HepG2 (cell line): ENCODE data around the gene FHL3. TPM values are rescaled to one million over a fixed set of nuclear protein-coding genes. Genes with fewer than 3 reads are reported as not detected.

Source experiments
- ATAC-seq: fragments of 200-7000 bp; cut with Tn5 transposase; 3 replicates; pipeline ENCODE4 v1.9.1; 2020; ENCODE audit warnings: mild to moderate bottlenecking, moderate library complexity
- BruUV-seq: library from RNA; stranded (reverse); fragments of 400-500 nt; replicated peaks from 2 replicates; lab custom pipeline; 2021; lab: Mats Ljungman, UMichigan
- CTCF ChIA-PET: fragments of 300-600 bp; formaldehyde crosslinking; extraction: SDS; loops from one replicate; lab custom pipeline; 2021; ENCODE audit warnings: low total read pairs, inconsistent platforms, low intra/inter-chr PET ratio; lab: Yijun Ruan, JAX
- POLR2A ChIA-PET: fragments of 350-600 bp; sonication (Branson Sonifier 250); formaldehyde crosslinking; loops from one replicate; lab custom pipeline; 2020; ENCODE audit warnings: antibody characterized with exemption, inconsistent platforms; lab: Yijun Ruan, JAX
- DNase-seq: peaks from one replicate; pipeline ENCODE4 v3.0.0-alpha.2; 2015; ENCODE audit warnings: low spot score
- FAIRE-seq: peaks from 3 replicates; lab custom pipeline; 2011; peaks lifted over from hg19 to GRCh38; lab: Jason Lieb, UNC
- H2AFZ ChIP-seq: one replicate; pipeline ENCODE4 v1.6.1; 2011; ENCODE audit warnings: low read length, inconsistent platforms
- H3K27ac ChIP-seq: fragments of 300-600 bp; 3 replicates; pipeline ENCODE4 v1.8.0; 2011; ENCODE audit warnings: mixed run types, mild to moderate bottlenecking, mixed read lengths, low read length, inconsistent platforms; ENCODE audit not compliant: insufficient read depth; ENCODE audit errors: extremely low read length
- H3K27me3 ChIP-seq, 2 experiments: fragments of 200-600 bp in 1 of 2; 2 replicates in 1 of 2; 3 replicates in 1 of 2; pipeline versions ENCODE4 v1.6.0 to v1.8.0; 2011; ENCODE audit warnings: low read length in 2 of 2, mild to moderate bottlenecking in 2 of 2, moderate library complexity in 2 of 2, inconsistent platforms in 1 of 2; ENCODE audit not compliant: insufficient read depth in 2 of 2, control insufficient read depth in 1 of 2
- H3K36me3 ChIP-seq, 2 experiments: fragments of 200-600 bp in 1 of 2; replicated peaks in 1 of 2; 2 replicates in 1 of 2; 3 replicates in 1 of 2; pipeline versions ENCODE4 v1.5.1 to v1.8.0; 2011; ENCODE audit warnings: low read length in 2 of 2, inconsistent platforms in 1 of 2; ENCODE audit not compliant: insufficient read depth in 2 of 2, control insufficient read depth in 1 of 2
- H3K4me1 ChIP-seq: 2 replicates; pipeline ENCODE4 v1.5.1; 2012; ENCODE audit warnings: low read length, inconsistent platforms; ENCODE audit not compliant: insufficient read depth
- H3K4me2 ChIP-seq: 2 replicates; pipeline ENCODE4 v1.6.0; 2011; ENCODE audit warnings: low read depth, low read length, inconsistent platforms
- H3K4me3 ChIP-seq, 3 experiments: fragments of 200-600 bp in 1 of 3; sonication (generic), shearing (Covaris generic) in 1 of 3; replicated peaks in 1 of 3; 2 replicates each; pipeline ENCODE4 v1.5.1; 2011 to 2016; ENCODE audit warnings: low read length in 3 of 3, inconsistent platforms in 2 of 3, low read depth in 2 of 3, mild to moderate bottlenecking in 2 of 3, control low read depth in 1 of 3, mixed read lengths in 1 of 3; ENCODE audit not compliant: insufficient read depth in 1 of 3
- H3K79me2 ChIP-seq: one replicate; pipeline ENCODE4 v1.6.1; 2011; ENCODE audit warnings: low read length, inconsistent platforms; ENCODE audit not compliant: insufficient read depth
- H3K9ac ChIP-seq: 2 replicates; pipeline ENCODE4 v1.6.0; 2011; ENCODE audit warnings: mild to moderate bottlenecking, low read depth, low read length, inconsistent platforms; ENCODE audit not compliant: insufficient read depth
- H3K9me3 ChIP-seq: 2 replicates; pipeline ENCODE4 v1.5.1; 2012; ENCODE audit warnings: mild to moderate bottlenecking, low read length
- H4K20me1 ChIP-seq: 2 replicates; pipeline ENCODE4 v1.6.0; 2011; ENCODE audit warnings: inconsistent platforms, mild to moderate bottlenecking, low read length, moderate library complexity; ENCODE audit not compliant: insufficient read depth
- EHMT2 ChIP-seq: fragments of 200-600 bp; sonication (generic); IDR thresholded peaks from 2 replicates; pipeline ENCODE4 v1.7.0; 2017; ENCODE audit warnings: antibody characterized with exemption, low read depth, low read length, borderline replicate concordance
- ERF ChIP-seq: IDR thresholded peaks from 2 replicates; pipeline ENCODE4 v1.6.1; 2018; ENCODE audit warnings: missing biosample characterization, missing genetic modification reagents
- GPN1 ChIP-seq: sonication (generic); formaldehyde crosslinking; IDR thresholded peaks from 2 replicates; pipeline ENCODE4 v1.5.1; 2020; ENCODE audit warnings: missing genetic modification reagents, borderline replicate concordance
- ISL2 ChIP-seq: sonication (generic); formaldehyde crosslinking; IDR thresholded peaks from 2 replicates; pipeline ENCODE4 v1.5.0; 2020; ENCODE audit warnings: missing genetic modification reagents
- JUND ChIP-seq: sonication (generic); formaldehyde crosslinking; IDR thresholded peaks from 2 replicates; pipeline ENCODE4 v1.8.0; 2022; ENCODE audit warnings: mild to moderate bottlenecking, missing genetic modification reagents
- MIER2 ChIP-seq: IDR thresholded peaks from 2 replicates; pipeline ENCODE4 v1.6.1; 2016; ENCODE audit warnings: missing biosample characterization, missing genetic modification reagents
- MYPOP ChIP-seq: sonication (generic); formaldehyde crosslinking; IDR thresholded peaks from 2 replicates; pipeline ENCODE4 v1.8.1; 2023; ENCODE audit warnings: mild to moderate bottlenecking, moderate library complexity, missing genetic modification reagents
- PHF5A ChIP-seq: IDR thresholded peaks from one replicate; pipeline ENCODE4 v1.6.1; 2018; ENCODE audit warnings: low read depth, missing genetic modification reagents; ENCODE audit not compliant: unreplicated experiment
- REXO4 ChIP-seq: sonication (generic); formaldehyde crosslinking; IDR thresholded peaks from 2 replicates; pipeline ENCODE4 v1.8.0; 2022; ENCODE audit warnings: missing genetic modification reagents, mild to moderate bottlenecking, borderline replicate concordance
- SKI ChIP-seq: fragments of 450-650 bp; IDR thresholded peaks from one replicate; pipeline ENCODE4 v1.6.1; 2018; ENCODE audit warnings: mild to moderate bottlenecking; ENCODE audit not compliant: partially characterized antibody
- SOX13 ChIP-seq, 3 experiments: fragments of 450-650 bp in 1 of 3; sonication (generic) in 1 of 3; formaldehyde crosslinking in 1 of 3; IDR thresholded peaks in 2 of 3; conservative IDR thresholded peaks in 1 of 3; 2 replicates each; pipeline versions ENCODE4 v1.5.0 to v1.6.1; 2016 to 2020; ENCODE audit warnings: antibody characterized with exemption in 1 of 3, mild to moderate bottlenecking in 1 of 3, missing compliant biosample characterization in 1 of 3, missing genetic modification reagents in 1 of 3, moderate library complexity in 1 of 3
- ZEB1 ChIP-seq: IDR thresholded peaks from 2 replicates; pipeline ENCODE4 v1.6.1; 2012; ENCODE audit warnings: mild to moderate bottlenecking, low read depth, inconsistent platforms; ENCODE audit not compliant: insufficient replicate concordance
- ZHX1 ChIP-seq: sonication (generic); formaldehyde crosslinking; IDR thresholded peaks from 2 replicates; pipeline ENCODE4 v1.8.1; 2022; ENCODE audit warnings: low read depth, mild to moderate bottlenecking, missing genetic modification reagents
- ZNF138 ChIP-seq: sonication (generic); formaldehyde crosslinking; IDR thresholded peaks from 2 replicates; pipeline ENCODE4 v1.5.0; 2020; ENCODE audit warnings: mild to moderate bottlenecking, low read depth, missing genetic modification reagents
- ZNF530 ChIP-seq: sonication (generic); formaldehyde crosslinking; IDR thresholded peaks from 2 replicates; pipeline ENCODE4 v1.5.0; 2020; ENCODE audit warnings: low read depth, mild to moderate bottlenecking, missing genetic modification reagents
- ZNF773 ChIP-seq: sonication (generic); formaldehyde crosslinking; IDR thresholded peaks from 2 replicates; pipeline ENCODE4 v1.4.0; 2020; ENCODE audit warnings: missing genetic modification reagents, borderline replicate concordance
- ZNF850 ChIP-seq: sonication (generic); formaldehyde crosslinking; conservative IDR thresholded peaks from 2 replicates; pipeline ENCODE4 v1.9.0; 2021; ENCODE audit warnings: mild to moderate bottlenecking, missing genetic modification reagents
- ZZZ3 ChIP-seq: sonication (generic); formaldehyde crosslinking; IDR thresholded peaks from 2 replicates; pipeline ENCODE4 v1.4.0; 2020; ENCODE audit warnings: missing genetic modification reagents, mild to moderate bottlenecking, borderline replicate concordance
- WGBS: methylation state at CpG from one replicate; pipeline ENCODE4 v1.1.6; 2017; ENCODE audit warnings: low lambda C conversion rate; 5-methylcytosine and 5-hydroxymethylcytosine counted together
- in situ Hi-C: cut with HindIII; loops from 2 replicates; pipeline ENCODE4 v1.10.0; 2017; ENCODE audit warnings: low pct_unique_long_range_greater_than_20kb; ENCODE audit not compliant: extremely low pct_ligation_motif_present
- intact Hi-C: fragments of 100-400 bp; cut with micrococcal nuclease; formaldehyde crosslinking; loops from one replicate; pipeline ENCODE4 v1.10.0; 2022; ENCODE audit not compliant: unreplicated experiment
- polyA plus RNA-seq, 8 experiments: library from polyadenylated mRNA; depleted of rRNA in 3 of 8; stranded (reverse) in 7 of 8; unstranded in 1 of 8; fragments of >200 nt; fragmentation: Illumina TruSeq in 4 of 8; extraction: Trizol in 4 of 8; gene quantifications; 2 replicates each; pipeline versions ENCODE4 v1.2.1 to v1.2.3, GENCODE V29; 2011 to 2016; ENCODE audit warnings: low read depth in 4 of 8, missing spikeins in 1 of 8, mixed read lengths in 1 of 8; ENCODE audit not compliant: insufficient read depth in 1 of 8
- total RNA-seq, 5 experiments: library from RNA; depleted of rRNA; stranded (reverse); fragments of >200 nt; fragmentation: Illumina TruSeq; extraction: Trizol; gene quantifications; 2 replicates each; pipeline ENCODE4 v1.2.3, GENCODE V29; 2016; ENCODE audit warnings: low read depth in 1 of 5

Gene FHL3
- total and polyA plus RNA-seq, 2 of the 13 experiments (the other 11 are each of a cell fraction or from before 2014, with no cell fraction given) = 2.8 to 6.6 TPM

GRCh38 chr1:38050397-38051078 lies 45.2 kb upstream of the FHL3 start (continued):
- TF ChIP-seq ZNF138 (CRISPR knock-in tag) (no peak), SKI (no peak), JUND (CRISPR knock-in tag) (no peak), REXO4 (no peak), GPN1 (CRISPR knock-in tag) (no peak)

GRCh38 chr1:38047603-38048141 lies 42.4 kb upstream of the FHL3 start:
- FAIRE-seq (no peak), DNase-seq (no peak), ATAC-seq (peak; percentile 57)
- in situ Hi-C loops = no loop called here
- 0 out of 2 replicates have a peak, but pooled peaks cover 2% of the 10 kb centered on the region for H4K20me1 ChIP-seq
- CTCF ChIA-PET = no interaction called here
- no peak overlapping the region for H2AFZ ChIP-seq
- POLR2A ChIA-PET = interaction anchor here (1.1 kb wide), 1 partner anchor 17 kb away, joined by 3 read pairs; no protein-coding TSS in a partner anchor
- peak overlapping the region; percentile 70 for H3K4me2 ChIP-seq
- H3K4me3 ChIP-seq = peak overlapping the region; percentile 32 to 70 (median 59); a peak in 5 of 6 replicates
- H3K79me2 ChIP-seq = no peaks in the 10 kb centered on the region
- H3K9ac ChIP-seq = no peak overlapping the region
- H3K27ac ChIP-seq = no peak overlapping the region
- H3K36me3 ChIP-seq = no peaks in the 10 kb centered on the region
- peaks cover 8 to 55% of the 10 kb centered on the region in 2 experiments; a peak in 4 of 5 replicates for H3K27me3 ChIP-seq
- BruUV-seq = no TSS peak
- no peaks in the 10 kb centered on the region for H3K9me3 ChIP-seq
- intact Hi-C loops = no loop called here
- 8% methylated on average over 19 of the region's 34 CpGs for WGBS
- H3K4me1 ChIP-seq = peaks cover 22% of the 10 kb centered on the region
- TF ChIP-seq MIER2 (CRISPR knock-in tag) (peak; percentile 86), EHMT2 (peak; percentile 43; the same call in 1 of the 2 replicates), MYPOP (CRISPR knock-in tag) (peak; percentile 58; the same call in 1 of the 2 replicates), ZNF850 (no peak), ISL2 (CRISPR knock-in tag) (no peak), ZNF773 (CRISPR knock-in tag) (0 out of 2 replicates have a peak, but pooled peaks have one; percentile 4), ZEB1 (no peak), PHF5A (CRISPR knock-in tag) (no peak), ZZZ3 (0 out of 2 replicates have a peak, but pooled peaks have one; percentile 33), ERF (CRISPR knock-in tag) (no peak), ZHX1 (CRISPR knock-in tag) (no peak), ZNF530 (CRISPR knock-in tag) (no peak), SOX13 (IDR thresholded peaks at IDR 0.05) (no peak), SOX13 (CRISPR knock-in tag; conservative IDR thresholded peaks at IDR 0.05 in 1 of 2, IDR thresholded peaks at IDR 0.05 in 1 of 2) (0 out of 4 replicates have a peak, but pooled peaks of 1 of the 2 experiments have one; percentile 8)
